ENCODE measurements around the gene AMOT. TPM values are rescaled to one million over a fixed set of nuclear protein-coding genes. Genes with fewer than 3 reads are reported as not detected.

Gene AMOT
- total RNA-seq, 1 donor from 2014 or later: 3.8 TPM

DNA sequence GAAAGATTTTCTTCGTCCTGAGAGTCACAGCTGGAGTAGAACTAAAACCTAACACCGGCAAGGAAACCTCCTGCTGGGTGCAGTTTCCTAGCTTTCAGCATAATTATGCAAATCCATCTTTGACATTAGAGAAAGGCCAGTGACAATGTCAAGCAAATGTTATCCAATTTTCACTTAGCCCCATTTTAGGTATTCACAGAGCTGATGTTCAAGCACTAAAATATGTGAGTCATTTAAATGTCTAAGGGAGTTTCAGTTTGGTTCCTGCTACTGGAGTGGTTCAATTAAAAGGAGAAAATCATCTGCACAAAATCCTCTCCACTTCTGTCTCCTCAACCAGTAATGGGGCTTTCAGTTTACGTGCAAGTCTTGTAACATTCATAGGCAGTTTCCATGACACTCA lies 37.1 kb upstream of the AMOT start:
- peaks cover 18% of the 10 kb centered on the region for H3K4me1 ChIP-seq
- peaks cover 5% of the 10 kb centered on the region for H3K9me3 Mint-ChIP-seq
- H3K27ac ChIP-seq: no peak overlapping the region
- peak overlapping the region; percentile 42 for H3K27ac Mint-ChIP-seq
- peak overlapping the region; percentile 37 for H3K4me2 ChIP-seq
- no peak overlapping the region for H3K4me3 ChIP-seq
- peaks cover 2% of the 10 kb centered on the region for H3K27me3 Mint-ChIP-seq (ENCODE audit: insufficient read depth, low read depth)
- no peaks in the 10 kb centered on the region for H3F3A ChIP-seq (ENCODE audit: low read depth)
- no peaks in the 10 kb centered on the region for H3K27me3 ChIP-seq
- H3K4me1 Mint-ChIP-seq: peaks cover 44% of the 10 kb centered on the region
- H2AFZ ChIP-seq (replicated peaks): no peak overlapping the region
- H3K9me3 ChIP-seq (ENCODE audit: low read depth): no peaks in the 10 kb centered on the region
- no peak overlapping the region for H3K9ac ChIP-seq
- peaks cover 4% of the 10 kb centered on the region for H3K36me3 Mint-ChIP-seq
- no peaks in the 10 kb centered on the region for H3K79me2 ChIP-seq (ENCODE audit: low read depth)
- DNase-seq (ENCODE audit: low spot score): peak; percentile 46
- no peak for TF ChIP-seq EZH2phosphoT487 (IDR thresholded peaks at IDR 0.05)
- TF ChIP-seq, protein P1, sequence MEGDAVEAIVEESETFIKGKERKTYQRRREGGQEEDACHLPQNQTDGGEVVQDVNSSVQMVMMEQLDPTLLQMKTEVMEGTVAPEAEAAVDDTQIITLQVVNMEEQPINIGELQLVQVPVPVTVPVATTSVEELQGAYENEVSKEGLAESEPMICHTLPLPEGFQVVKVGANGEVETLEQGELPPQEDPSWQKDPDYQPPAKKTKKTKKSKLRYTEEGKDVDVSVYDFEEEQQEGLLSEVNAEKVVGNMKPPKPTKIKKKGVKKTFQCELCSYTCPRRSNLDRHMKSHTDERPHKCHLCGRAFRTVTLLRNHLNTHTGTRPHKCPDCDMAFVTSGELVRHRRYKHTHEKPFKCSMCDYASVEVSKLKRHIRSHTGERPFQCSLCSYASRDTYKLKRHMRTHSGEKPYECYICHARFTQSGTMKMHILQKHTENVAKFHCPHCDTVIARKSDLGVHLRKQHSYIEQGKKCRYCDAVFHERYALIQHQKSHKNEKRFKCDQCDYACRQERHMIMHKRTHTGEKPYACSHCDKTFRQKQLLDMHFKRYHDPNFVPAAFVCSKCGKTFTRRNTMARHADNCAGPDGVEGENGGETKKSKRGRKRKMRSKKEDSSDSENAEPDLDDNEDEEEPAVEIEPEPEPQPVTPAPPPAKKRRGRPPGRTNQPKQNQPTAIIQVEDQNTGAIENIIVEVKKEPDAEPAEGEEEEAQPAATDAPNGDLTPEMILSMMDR (IDR thresholded peaks at IDR 0.05): no peak
- no peak for TF ChIP-seq EZH2 (IDR thresholded peaks at IDR 0.05)
- peak overlapping the region; percentile 17 for H3K4me3 Mint-ChIP-seq
- H3K36me3 ChIP-seq: no peaks in the 10 kb centered on the region
- H4K20me1 ChIP-seq (ENCODE audit: low read depth): no peaks in the 10 kb centered on the region

DNA sequence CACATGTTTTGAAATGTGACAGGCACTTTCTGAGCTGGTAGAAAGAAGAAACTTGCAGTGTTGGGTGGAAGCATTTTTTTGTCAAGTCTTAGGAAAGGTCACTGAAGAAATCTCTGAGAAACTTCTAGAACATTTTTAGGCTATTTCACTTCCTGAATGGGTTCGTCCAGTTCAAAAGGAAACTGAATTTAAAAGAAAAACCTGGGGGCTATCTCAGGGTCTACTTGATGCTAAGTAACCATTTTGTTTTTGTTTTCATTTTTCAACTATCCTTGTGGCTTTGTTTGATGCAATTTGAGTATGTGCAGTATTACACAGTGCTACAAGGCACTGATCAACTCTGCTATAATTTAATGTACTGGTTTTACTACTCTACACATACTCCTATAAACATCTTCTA lies 34.0 kb upstream of the AMOT start:
- no peak overlapping the region for H3K9ac ChIP-seq
- H3K27ac ChIP-seq: no peak overlapping the region
- H3K4me3 ChIP-seq: no peak overlapping the region
- no peaks in the 10 kb centered on the region for H4K20me1 ChIP-seq (ENCODE audit: low read depth)
- TF ChIP-seq, protein P1 (IDR thresholded peaks at IDR 0.05): no peak
- peaks cover 2% of the 10 kb centered on the region for H3K9me3 Mint-ChIP-seq
- H2AFZ ChIP-seq (replicated peaks): no peak overlapping the region
- H3K9me3 ChIP-seq (ENCODE audit: low read depth): no peaks in the 10 kb centered on the region
- no peak overlapping the region for H3K4me2 ChIP-seq
- no peak overlapping the region for H3K4me3 Mint-ChIP-seq
- H3K4me1 Mint-ChIP-seq: peaks cover 38% of the 10 kb centered on the region
- H3K79me2 ChIP-seq (ENCODE audit: low read depth): no peaks in the 10 kb centered on the region
- H3K27me3 ChIP-seq: no peaks in the 10 kb centered on the region
- no peaks in the 10 kb centered on the region for H3K27me3 Mint-ChIP-seq (ENCODE audit: insufficient read depth, low read depth)
- no peak for DNase-seq (ENCODE audit: low spot score)
- peaks cover 18% of the 10 kb centered on the region for H3K4me1 ChIP-seq
- no peaks in the 10 kb centered on the region for H3K36me3 ChIP-seq
- no peak overlapping the region for H3K27ac Mint-ChIP-seq
- no peaks in the 10 kb centered on the region for H3F3A ChIP-seq (ENCODE audit: low read depth)
- peaks cover 4% of the 10 kb centered on the region for H3K36me3 Mint-ChIP-seq

DNA sequence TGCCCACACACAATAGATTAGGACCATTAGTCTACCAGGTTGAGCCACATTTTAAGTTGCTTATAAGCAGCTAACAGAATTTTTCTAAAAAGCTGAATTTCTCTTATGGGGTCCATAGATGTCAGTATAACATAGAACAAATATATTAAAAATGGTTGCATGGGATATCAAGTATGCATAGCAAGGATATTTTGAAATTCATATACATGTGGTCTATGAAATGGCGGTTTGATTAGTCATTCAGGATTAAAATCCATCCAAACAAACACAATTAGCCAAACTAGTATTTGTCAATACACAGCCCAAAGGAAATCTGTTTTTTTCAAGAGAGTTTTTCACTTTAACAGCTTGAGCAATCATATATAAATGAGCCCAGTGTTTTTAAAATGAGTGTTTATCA lies 33.5 kb upstream of the AMOT start:
- no peaks in the 10 kb centered on the region for H3F3A ChIP-seq (ENCODE audit: low read depth)
- H3K36me3 ChIP-seq: no peaks in the 10 kb centered on the region
- peaks cover 4% of the 10 kb centered on the region for H3K36me3 Mint-ChIP-seq
- H3K4me3 Mint-ChIP-seq: no peak overlapping the region
- no peak overlapping the region for H3K27ac Mint-ChIP-seq
- no peaks in the 10 kb centered on the region for H3K9me3 ChIP-seq (ENCODE audit: low read depth)
- no peaks in the 10 kb centered on the region for H3K27me3 ChIP-seq
- H3K9me3 Mint-ChIP-seq: peaks cover 2% of the 10 kb centered on the region
- H3K79me2 ChIP-seq (ENCODE audit: low read depth): no peaks in the 10 kb centered on the region
- H3K4me1 ChIP-seq: peaks cover 18% of the 10 kb centered on the region
- no peak overlapping the region for H2AFZ ChIP-seq (replicated peaks)
- TF ChIP-seq, protein P1 (IDR thresholded peaks at IDR 0.05): peak; percentile 26
- no peak for TF ChIP-seq EZH2phosphoT487 (IDR thresholded peaks at IDR 0.05)
- no peak for TF ChIP-seq EZH2 (IDR thresholded peaks at IDR 0.05)
- H3K4me1 Mint-ChIP-seq: peaks cover 35% of the 10 kb centered on the region
- no peak for DNase-seq (ENCODE audit: low spot score)
- no peak overlapping the region for H3K9ac ChIP-seq
- no peaks in the 10 kb centered on the region for H4K20me1 ChIP-seq (ENCODE audit: low read depth)
- no peaks in the 10 kb centered on the region for H3K27me3 Mint-ChIP-seq (ENCODE audit: insufficient read depth, low read depth)
- H3K4me2 ChIP-seq: no peak overlapping the region
- no peak overlapping the region for H3K27ac ChIP-seq
- no peak overlapping the region for H3K4me3 ChIP-seq

All from neural progenitor cell (in vitro differentiated cells).